Rectal smooth muscle tissue (tissue), 1 donor: ENCODE results near the gene TOMM6.

Experiments used
- H3K27ac ChIP-seq: one replicate; pipeline ENCODE4 v1.7.0; 2013; ENCODE audit warnings: low read depth, low read length, inconsistent platforms
- H3K27me3 ChIP-seq: one replicate; pipeline ENCODE4 v1.7.0; 2013; ENCODE audit warnings: low read length; ENCODE audit not compliant: control insufficient read depth, insufficient read depth
- H3K36me3 ChIP-seq: one replicate; pipeline ENCODE4 v1.7.0; 2013; ENCODE audit warnings: low read length; ENCODE audit not compliant: control insufficient read depth, insufficient read depth
- H3K4me1 ChIP-seq: one replicate; pipeline ENCODE4 v1.7.0; 2013; ENCODE audit warnings: low read length; ENCODE audit not compliant: control insufficient read depth, insufficient read depth
- H3K4me3 ChIP-seq: one replicate; pipeline ENCODE4 v1.7.0; 2013; ENCODE audit warnings: low read length
- H3K9ac ChIP-seq: one replicate; pipeline ENCODE4 v1.7.0; 2013; ENCODE audit warnings: low read length

Gene TOMM6

DNA sequence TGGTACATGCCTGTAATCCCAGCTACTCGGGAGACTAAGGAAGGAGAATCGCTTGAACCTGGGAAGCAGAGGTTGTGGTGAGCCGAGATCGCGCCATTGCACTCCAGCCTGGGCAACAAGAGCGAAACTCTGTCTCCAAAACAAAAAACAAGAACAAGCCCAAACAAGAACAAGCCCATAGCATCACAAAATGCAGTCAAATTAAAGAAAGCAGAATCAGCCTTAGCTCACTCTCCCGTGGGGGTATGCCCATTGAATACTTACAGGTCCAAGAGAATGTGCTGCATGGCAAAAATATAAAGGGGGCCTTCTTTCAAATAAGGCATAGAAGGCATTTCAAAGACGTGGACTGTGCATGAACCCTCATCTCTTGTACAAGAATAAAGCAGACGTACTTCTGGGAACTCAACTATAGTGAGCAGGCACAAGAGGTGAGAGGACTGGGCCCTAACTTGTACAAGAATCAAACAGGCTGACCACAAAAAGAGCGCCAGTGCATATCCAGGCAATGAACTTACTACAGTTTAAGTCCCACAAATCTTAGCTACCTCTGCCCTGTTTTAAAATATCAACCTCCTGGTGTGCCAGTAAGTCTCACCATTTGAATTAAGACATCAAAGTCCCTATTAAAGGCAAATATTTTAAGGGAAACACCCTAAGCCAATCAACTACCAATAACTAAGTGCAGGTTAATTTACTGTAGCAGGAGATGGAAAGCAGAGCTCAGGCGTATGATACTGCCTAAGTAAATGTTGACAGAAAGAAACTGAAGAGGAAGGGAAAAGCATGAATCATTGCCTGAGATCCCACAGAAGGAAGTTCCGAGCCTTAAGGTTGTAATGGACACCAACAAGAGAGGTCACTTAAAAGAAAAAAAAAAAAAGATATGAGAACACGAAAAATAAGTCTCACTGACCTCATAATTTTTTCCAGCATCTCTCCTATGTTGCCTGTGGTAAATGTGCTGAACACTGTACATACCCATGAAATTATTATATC is 37.4 kb downstream of the TOMM6 start:
- Histone ChIP-seq H3K27me3 (no peaks in the 10 kb centered on the region), H3K27ac (no peak overlapping the region), H3K4me3 (no peak overlapping the region), H3K36me3 (no peaks in the 10 kb centered on the region), H3K4me1 (no peaks in the 10 kb centered on the region), H3K9ac (no peak overlapping the region)

DNA sequence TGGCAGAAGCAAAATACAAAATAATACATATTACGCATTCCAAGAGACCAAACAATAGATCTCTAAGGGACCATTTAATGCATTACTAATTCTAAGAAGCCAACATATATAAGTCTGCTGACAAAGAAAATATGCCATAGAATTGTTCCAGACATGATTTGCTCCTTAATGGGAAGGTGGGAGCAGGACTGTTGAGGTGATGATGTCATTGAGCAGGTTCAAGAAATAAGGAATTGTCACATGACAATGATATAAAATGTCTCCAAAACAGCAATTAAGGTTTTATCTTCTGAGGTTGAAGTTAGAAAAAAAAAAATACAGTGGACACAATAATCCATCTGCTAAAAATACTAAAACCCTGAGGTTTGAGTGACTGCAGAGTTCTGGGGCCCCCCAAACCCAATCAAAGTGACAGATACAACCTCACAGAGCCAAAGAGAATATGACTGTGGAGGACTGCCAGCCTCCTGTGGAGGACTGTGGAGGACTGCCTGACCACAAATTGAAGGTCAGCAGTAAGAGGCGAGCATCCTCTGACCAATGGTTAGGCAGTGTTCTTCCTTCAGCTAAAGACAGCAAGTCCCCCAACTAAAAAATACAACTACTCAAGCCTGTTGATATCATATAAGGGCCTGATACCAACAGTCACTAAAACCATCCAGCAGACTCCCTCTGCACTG is 39.0 kb downstream of the TOMM6 start:
- H3K36me3 ChIP-seq = no peaks in the 10 kb centered on the region
- no peak overlapping the region for H3K4me3 ChIP-seq
- H3K9ac ChIP-seq = no peak overlapping the region
- no peaks in the 10 kb centered on the region for H3K27me3 ChIP-seq
- no peak overlapping the region for H3K27ac ChIP-seq
- H3K4me1 ChIP-seq = no peaks in the 10 kb centered on the region

DNA sequence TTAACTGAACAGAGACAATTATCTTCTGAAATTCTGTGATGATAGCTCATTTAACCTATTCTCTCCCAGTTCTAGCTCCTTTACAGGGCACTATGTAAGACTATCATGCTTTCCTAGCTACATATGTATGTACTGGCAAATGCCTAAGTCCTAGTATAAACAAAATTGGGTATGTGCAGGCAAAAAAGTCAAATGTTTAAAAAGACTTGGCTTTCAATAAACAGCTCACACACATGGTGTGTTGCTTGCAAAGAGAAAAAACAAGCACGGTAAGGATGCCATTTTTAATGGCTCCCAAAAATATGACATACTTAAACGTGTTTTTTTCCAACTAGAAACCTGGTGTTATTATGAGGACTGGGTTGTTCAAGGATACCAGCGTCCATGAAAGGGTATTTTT is 44.8 kb downstream of the TOMM6 start:
- no peak overlapping the region for H3K4me3 ChIP-seq
- H3K36me3 ChIP-seq = no peaks in the 10 kb centered on the region
- no peak overlapping the region for H3K27ac ChIP-seq
- no peak overlapping the region for H3K9ac ChIP-seq
- no peaks in the 10 kb centered on the region for H3K27me3 ChIP-seq
- H3K4me1 ChIP-seq = no peaks in the 10 kb centered on the region

DNA sequence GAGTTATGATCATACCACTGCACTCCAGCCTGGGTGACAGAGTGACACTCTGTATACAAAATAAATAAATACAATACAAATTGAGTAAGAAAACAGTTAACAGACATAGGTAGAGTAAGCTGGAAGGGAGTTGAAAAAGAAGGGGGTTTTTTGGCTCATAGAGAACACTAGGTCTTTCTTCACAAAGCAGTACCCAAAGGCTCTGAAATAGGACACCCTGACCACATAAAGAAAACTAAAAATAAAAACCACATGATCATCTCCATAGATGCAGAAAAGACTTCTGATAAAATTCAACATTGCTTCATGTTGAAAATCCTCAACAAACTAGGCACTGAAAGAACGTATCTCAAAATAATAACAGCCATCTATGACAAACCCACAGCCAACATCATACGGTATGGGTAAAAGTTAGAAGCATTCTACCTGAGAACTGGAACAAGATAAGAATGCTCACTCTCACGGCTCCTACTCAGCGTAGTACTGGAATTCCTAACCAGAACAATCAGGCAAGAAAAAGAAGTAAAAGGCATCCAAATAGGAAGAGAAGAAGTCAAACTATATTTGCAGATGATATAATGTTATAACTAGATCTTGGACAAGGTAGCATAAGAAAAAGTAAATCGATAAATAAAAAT is 48.6 kb downstream of the TOMM6 start:
- no peaks in the 10 kb centered on the region for H3K36me3 ChIP-seq
- no peaks in the 10 kb centered on the region for H3K27me3 ChIP-seq
- no peak overlapping the region for H3K9ac ChIP-seq
- no peaks in the 10 kb centered on the region for H3K4me1 ChIP-seq
- H3K4me3 ChIP-seq = no peak overlapping the region
- no peak overlapping the region for H3K27ac ChIP-seq

DNA sequence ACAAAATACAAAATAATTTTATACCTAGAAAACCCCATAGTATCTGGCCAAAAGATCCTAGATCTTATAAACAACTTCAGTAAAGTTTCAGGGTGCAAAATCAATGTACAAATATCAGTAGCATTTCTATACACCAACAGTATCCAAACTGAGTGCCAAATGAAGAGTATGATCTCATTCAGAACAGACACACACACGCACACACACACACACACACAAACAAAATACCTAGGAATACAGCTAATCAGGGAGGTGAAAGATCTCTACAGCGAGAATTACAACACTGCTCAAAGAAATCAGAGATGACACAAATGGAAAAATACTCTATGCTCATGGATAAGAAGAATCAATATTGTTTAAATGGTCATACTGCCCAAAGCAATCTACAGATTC is 49.2 kb downstream of the TOMM6 start:
- H3K36me3 ChIP-seq = no peaks in the 10 kb centered on the region

More for the DNA sequence above, 49.2 kb downstream of the TOMM6 start:
- H3K4me1 ChIP-seq = no peaks in the 10 kb centered on the region
- no peak overlapping the region for H3K27ac ChIP-seq
- no peak overlapping the region for H3K9ac ChIP-seq
- no peaks in the 10 kb centered on the region for H3K27me3 ChIP-seq
- no peak overlapping the region for H3K4me3 ChIP-seq
